ENCODE data around the gene PNLIPRP1. TPM values are rescaled to one million over a fixed set of nuclear protein-coding genes. Genes with fewer than 3 reads are reported as not detected.

PNLIPRP1 gene
- total RNA-seq (1 to 10 TPM in 1 of 2 donors, under 1 TPM in 1; 0.94 to 1.4 TPM), polyA plus RNA-seq (1 to 10 TPM in 1 of 2 donors, under 1 TPM in 1; 0.95 to 1.5 TPM)
- long read RNA-seq, donor 1, partial matches to known transcripts, result 0 of 1 reads
- long read RNA-seq, donor 1, other reads (novel, unspliced or antisense), result 0 of 1 reads
- long read RNA-seq, donor 2, result 0 reads

DNA sequence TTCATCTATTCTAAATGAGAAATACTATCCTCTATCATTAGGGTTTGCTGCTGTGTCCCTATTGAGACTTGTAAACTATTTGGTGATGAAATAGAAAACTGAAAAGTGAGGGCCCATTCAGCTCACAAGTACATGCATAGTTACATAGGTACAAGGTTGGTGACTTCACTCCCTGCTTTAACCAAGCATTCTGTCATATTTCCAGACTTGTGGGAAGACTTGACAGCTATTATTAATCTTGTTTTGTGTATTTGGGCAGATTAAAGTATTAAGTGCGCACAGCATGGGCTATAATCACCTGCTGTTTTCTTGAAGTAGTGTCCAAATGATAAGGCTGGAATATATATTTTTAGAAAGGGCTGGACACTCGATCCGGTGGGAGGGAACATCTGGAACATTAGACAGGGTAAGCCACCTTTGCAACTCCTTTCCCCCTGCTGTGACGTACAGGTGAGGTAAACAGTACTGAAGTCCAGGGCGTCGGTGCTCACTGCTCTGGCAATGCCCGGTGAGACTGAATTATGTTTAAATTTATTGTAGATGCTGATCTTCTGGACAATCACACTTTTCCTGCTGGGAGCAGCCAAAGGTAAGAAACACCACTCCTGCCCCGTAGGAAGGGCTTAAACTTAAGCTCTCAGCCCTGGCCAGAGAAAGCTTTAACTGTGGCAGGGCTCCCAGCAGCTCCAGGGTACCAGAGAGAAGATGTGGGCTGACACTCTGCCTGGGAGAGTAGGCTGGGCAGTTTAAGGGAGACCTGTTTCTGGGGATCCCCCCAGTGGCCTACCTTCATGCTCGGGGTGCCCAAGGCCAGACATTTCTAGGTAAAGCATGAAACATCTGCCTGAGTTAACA is at the start of gene PNLIPRP1:
Gene PNLIPRP1, plus strand, starts transcription at position 370 of the 855 bp plus-strand sequence. Its CDS starts 171 bp downstream, at position 541.
- no peak for ATAC-seq (ENCODE audit: low FRiP score)
- Histone ChIP-seq H3K27ac (ENCODE audit: low read depth in 1 of 2, low read length in 2 of 2) (no peak within 1 kb of the TSS), H3K36me3 (ENCODE audit: control insufficient read depth in 1 of 2, insufficient read depth in 2 of 2, low read length in 1 of 2) (no peaks in the 10 kb centered on the region), H3K9me3 (ENCODE audit: control insufficient read depth, low read length) (peaks cover 5% of the 10 kb centered on the region), H3K4me3 (ENCODE audit: low read length in 2 of 2) (no peak within 1 kb of the TSS), H3K4me1 (ENCODE audit: control insufficient read depth in 1 of 2, insufficient read depth in 2 of 2, low read length in 2 of 2) (no peaks in the 10 kb centered on the region), H3K27me3 (ENCODE audit: control insufficient read depth in 1 of 2, insufficient read depth in 2 of 2, low read length in 1 of 2) (peaks cover 0 to 3% of the 10 kb centered on the region in 2 donors)
- intact Hi-C loops (cut with DNase I), result no loop called here
- no peak for DNase-seq
- WGBS, 2 donors, result 39 to 44% methylated on average over 9 of the region's 9 CpGs

DNA sequence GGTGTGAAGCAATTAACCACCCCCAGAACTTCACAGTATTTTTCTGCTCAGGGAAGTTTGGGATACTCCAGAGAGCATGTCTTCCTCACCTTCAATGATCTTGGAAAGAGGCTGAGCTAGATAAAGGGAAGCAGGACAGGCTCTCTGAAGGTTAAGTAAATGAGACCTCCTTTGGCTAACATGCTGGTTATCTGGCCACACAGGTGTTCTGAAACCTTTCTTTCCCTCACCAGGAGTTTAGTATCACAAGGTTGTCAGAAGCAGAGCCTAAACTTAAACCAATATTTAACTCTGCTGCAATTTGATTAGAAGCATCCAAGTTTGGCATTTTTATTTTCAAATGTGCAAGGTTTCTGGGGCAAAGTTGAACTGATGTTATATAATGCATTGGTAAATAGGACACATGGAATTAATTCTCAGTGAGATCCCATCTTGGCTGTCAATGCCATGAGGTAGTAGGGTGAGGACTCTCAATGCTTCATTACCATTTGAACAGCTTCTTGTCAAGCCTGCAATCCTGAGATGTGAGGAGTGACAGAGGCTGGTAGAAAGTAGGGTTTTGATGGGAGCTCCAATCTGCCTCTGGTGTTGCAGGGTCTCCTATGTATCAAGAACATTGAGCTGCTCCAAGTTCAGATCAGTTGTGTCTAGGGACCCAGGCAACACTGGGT is 48.6 kb upstream of the PNLIPRP1 start:
- Histone ChIP-seq H3K27me3 (ENCODE audit: control insufficient read depth in 1 of 2, insufficient read depth in 2 of 2, low read length in 1 of 2) (peaks cover 0 to 2% of the 10 kb centered on the region in 2 donors), H3K9me3 (ENCODE audit: control insufficient read depth, low read length) (peaks cover 2% of the 10 kb centered on the region), H3K4me1 (ENCODE audit: control insufficient read depth in 1 of 2, insufficient read depth in 2 of 2, low read length in 2 of 2) (no peaks in the 10 kb centered on the region), H3K4me3 (ENCODE audit: low read length in 2 of 2) (no peak overlapping the region), H3K27ac (ENCODE audit: low read depth in 1 of 2, low read length in 2 of 2) (no peak overlapping the region), H3K36me3 (ENCODE audit: control insufficient read depth in 1 of 2, insufficient read depth in 2 of 2, low read length in 1 of 2) (no peaks in the 10 kb centered on the region)
- no peak for ATAC-seq (ENCODE audit: low FRiP score)
- intact Hi-C loops (cut with DNase I), result no loop called here
- no peak for DNase-seq

DNA sequence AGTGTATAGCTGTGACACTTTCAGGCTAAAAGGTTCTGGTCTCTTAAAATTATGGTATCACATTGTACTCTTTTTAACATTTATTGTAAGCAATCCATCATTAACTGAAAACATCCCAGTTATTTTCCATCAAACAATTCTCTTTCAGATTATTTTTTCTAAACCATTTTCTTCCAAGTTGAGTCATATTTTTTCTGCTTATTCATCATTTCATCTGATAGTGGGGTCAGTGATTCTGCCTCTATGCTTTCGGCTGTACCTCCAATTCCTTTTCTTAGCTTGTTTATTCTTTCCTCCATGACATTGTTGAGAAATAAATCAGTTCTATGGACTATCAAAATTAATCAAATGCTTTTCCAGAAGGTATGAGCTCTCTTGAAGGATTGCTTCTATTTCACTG is 45.6 kb upstream of the PNLIPRP1 start:
- no peak for ATAC-seq (ENCODE audit: low FRiP score)
- 15 to 32% methylated on average over 1 of the region's 1 CpG for WGBS, 2 donors
- H3K36me3 ChIP-seq (ENCODE audit: control insufficient read depth in 1 of 2, insufficient read depth in 2 of 2, low read length in 1 of 2), result no peaks in the 10 kb centered on the region

DNA sequence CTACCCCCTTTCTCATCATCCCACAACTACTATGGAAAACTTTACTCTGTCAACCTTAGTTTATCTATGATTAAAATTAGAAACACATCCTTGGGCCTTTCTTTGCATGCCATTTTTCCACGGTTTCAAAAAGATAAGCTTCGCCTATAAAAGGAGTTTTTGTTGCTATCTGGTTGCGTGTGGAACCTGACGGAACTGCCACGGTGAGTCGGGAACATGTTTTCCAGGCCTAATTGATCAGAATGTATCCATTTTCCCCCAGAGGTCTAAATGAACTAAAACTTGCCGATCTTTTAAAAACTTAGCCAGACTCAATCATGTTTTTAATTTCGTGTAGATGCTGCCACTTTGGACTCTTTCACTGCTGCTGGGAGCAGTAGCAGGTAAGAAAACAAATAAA is 45.0 kb upstream of the PNLIPRP1 start, which contains the start of gene PNLIP:
Gene PNLIP, plus strand, starts transcription at position 176 of the 400 bp plus-strand sequence. Its CDS starts 162 bp downstream, at position 338.
- no peaks in the 10 kb centered on the region for H3K36me3 ChIP-seq (ENCODE audit: control insufficient read depth in 1 of 2, insufficient read depth in 2 of 2, low read length in 1 of 2)
- no peak within 1 kb of the TSS for H3K4me3 ChIP-seq (ENCODE audit: low read length in 2 of 2)
- no peak for ATAC-seq (ENCODE audit: low FRiP score)
- peaks cover 0 to 2% of the 10 kb centered on the region in 2 donors for H3K27me3 ChIP-seq (ENCODE audit: control insufficient read depth in 1 of 2, insufficient read depth in 2 of 2, low read length in 1 of 2)
- DNase-seq, result no peak
- H3K9me3 ChIP-seq (ENCODE audit: control insufficient read depth, low read length), result no peaks in the 10 kb centered on the region
- intact Hi-C loops (cut with DNase I), result no loop called here
- 27 to 31% methylated on average over 8 of the region's 8 CpGs for WGBS, 2 donors
- no peaks in the 10 kb centered on the region for H3K4me1 ChIP-seq (ENCODE audit: control insufficient read depth in 1 of 2, insufficient read depth in 2 of 2, low read length in 2 of 2)
- H3K27ac ChIP-seq (ENCODE audit: low read depth in 1 of 2, low read length in 2 of 2), result no peak within 1 kb of the TSS

More for the DNA sequence above, 45.6 kb upstream of the PNLIPRP1 start:
- Histone ChIP-seq H3K9me3 (ENCODE audit: control insufficient read depth, low read length) (no peaks in the 10 kb centered on the region), H3K27ac (ENCODE audit: low read depth in 1 of 2, low read length in 2 of 2) (no peak overlapping the region), H3K4me3 (ENCODE audit: low read length in 2 of 2) (no peak overlapping the region), H3K4me1 (ENCODE audit: control insufficient read depth in 1 of 2, insufficient read depth in 2 of 2, low read length in 2 of 2) (no peaks in the 10 kb centered on the region), H3K27me3 (ENCODE audit: control insufficient read depth in 1 of 2, insufficient read depth in 2 of 2, low read length in 1 of 2) (peaks cover 0 to 2% of the 10 kb centered on the region in 2 donors)
- DNase-seq, result no peak
- intact Hi-C loops (cut with DNase I), result no loop called here

DNA sequence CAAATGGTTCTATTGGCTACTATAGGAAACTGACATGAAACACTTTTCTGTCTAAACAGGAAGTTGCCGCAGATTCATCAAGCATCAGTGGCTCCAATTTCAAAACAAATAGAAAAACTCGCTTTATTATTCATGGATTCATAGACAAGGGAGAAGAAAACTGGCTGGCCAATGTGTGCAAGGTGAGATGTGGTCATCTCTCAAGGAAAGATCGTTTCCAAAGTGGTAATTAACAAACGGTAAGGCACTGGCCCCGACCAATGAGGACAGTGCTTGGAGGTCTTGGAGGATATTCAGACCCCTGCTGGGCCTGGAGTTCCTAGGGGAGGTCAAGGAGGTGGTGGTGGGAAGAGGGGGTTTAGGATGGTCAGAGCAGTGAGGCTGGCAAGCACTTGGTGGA is 42.5 kb upstream of the PNLIPRP1 start:
- Histone ChIP-seq H3K9me3 (ENCODE audit: control insufficient read depth, low read length) (no peaks in the 10 kb centered on the region), H3K36me3 (ENCODE audit: control insufficient read depth in 1 of 2, insufficient read depth in 2 of 2, low read length in 1 of 2) (no peaks in the 10 kb centered on the region), H3K27ac (ENCODE audit: low read depth in 1 of 2, low read length in 2 of 2) (no peak overlapping the region), H3K4me3 (ENCODE audit: low read length in 2 of 2) (no peak overlapping the region), H3K27me3 (ENCODE audit: control insufficient read depth in 1 of 2, insufficient read depth in 2 of 2, low read length in 1 of 2) (peaks cover 0 to 2% of the 10 kb centered on the region in 2 donors), H3K4me1 (ENCODE audit: control insufficient read depth in 1 of 2, insufficient read depth in 2 of 2, low read length in 2 of 2) (no peaks in the 10 kb centered on the region)
- intact Hi-C loops (cut with DNase I), result no loop called here
- DNase-seq (no peak), ATAC-seq (ENCODE audit: low FRiP score) (no peak)
- 86 to 89% methylated on average over 5 of the region's 5 CpGs for WGBS, 2 donors

DNA sequence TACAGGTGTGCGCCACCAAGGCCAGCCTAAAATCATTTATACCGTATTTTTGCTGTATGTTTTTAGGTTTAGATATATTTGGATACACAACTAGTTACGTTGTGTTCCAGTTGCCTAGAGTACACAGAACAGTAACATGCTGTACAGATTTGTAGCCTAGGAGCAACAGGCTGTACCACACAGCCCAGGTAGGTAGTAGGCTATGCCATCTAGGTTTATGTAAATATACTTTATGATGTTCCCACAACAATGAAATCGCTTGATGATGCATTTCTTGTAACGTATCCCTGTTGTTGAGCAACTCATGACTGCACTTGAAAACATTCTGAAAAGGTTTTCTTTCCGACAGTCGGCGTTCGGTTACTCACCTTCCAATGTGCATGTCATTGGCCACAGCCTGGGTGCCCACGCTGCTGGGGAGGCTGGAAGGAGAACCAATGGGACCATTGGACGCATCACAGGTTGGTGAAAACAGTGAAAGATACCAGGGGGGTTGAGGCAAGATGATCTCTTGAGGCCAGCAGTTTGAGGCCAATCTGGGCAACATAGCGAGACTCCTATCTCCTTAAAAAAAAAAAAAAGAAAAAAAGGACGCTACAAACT is 37.3 kb upstream of the PNLIPRP1 start:
- no peak overlapping the region for H3K4me3 ChIP-seq (ENCODE audit: low read length in 2 of 2)
- WGBS, 2 donors, result 89 to 91% methylated on average over 13 of the region's 13 CpGs
- intact Hi-C loops (cut with DNase I), result no loop called here
- H3K27ac ChIP-seq (ENCODE audit: low read depth in 1 of 2, low read length in 2 of 2), result no peak overlapping the region
- DNase-seq, result no peak
- H3K9me3 ChIP-seq (ENCODE audit: control insufficient read depth, low read length), result no peaks in the 10 kb centered on the region
- H3K36me3 ChIP-seq (ENCODE audit: control insufficient read depth in 1 of 2, insufficient read depth in 2 of 2, low read length in 1 of 2), result no peaks in the 10 kb centered on the region
- H3K4me1 ChIP-seq (ENCODE audit: control insufficient read depth in 1 of 2, insufficient read depth in 2 of 2, low read length in 2 of 2), result no peaks in the 10 kb centered on the region
- ATAC-seq (ENCODE audit: low FRiP score), result no peak
- no peaks in the 10 kb centered on the region for H3K27me3 ChIP-seq (ENCODE audit: control insufficient read depth in 1 of 2, insufficient read depth in 2 of 2, low read length in 1 of 2)

DNA sequence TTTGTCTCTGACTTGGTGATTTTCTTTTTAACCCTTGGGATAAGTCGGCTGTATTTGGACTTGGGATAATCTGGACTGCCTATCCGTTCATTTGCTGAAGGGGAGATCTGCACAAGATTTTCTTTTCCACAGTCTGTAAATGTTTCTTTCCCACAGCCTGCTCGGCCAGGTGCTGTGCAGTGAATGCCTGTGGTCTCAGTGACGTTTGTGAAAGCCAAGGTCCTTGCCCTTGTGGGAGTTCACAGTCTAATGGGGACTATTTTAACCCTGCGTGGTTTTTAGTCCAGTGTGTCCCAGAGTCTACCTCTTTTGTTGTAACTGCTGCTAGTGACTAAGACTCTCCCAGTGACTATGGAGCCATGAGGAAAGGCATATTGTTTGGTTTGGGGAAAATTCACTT is 36.1 kb upstream of the PNLIPRP1 start:
- 51 to 57% methylated on average over 5 of the region's 5 CpGs for WGBS, 2 donors
- Histone ChIP-seq H3K9me3 (ENCODE audit: control insufficient read depth, low read length) (no peaks in the 10 kb centered on the region), H3K4me3 (ENCODE audit: low read length in 2 of 2) (no peak overlapping the region), H3K27ac (ENCODE audit: low read depth in 1 of 2, low read length in 2 of 2) (no peak overlapping the region), H3K27me3 (ENCODE audit: control insufficient read depth in 1 of 2, insufficient read depth in 2 of 2, low read length in 1 of 2) (no peaks in the 10 kb centered on the region), H3K4me1 (ENCODE audit: control insufficient read depth in 1 of 2, insufficient read depth in 2 of 2, low read length in 2 of 2) (no peaks in the 10 kb centered on the region), H3K36me3 (ENCODE audit: control insufficient read depth in 1 of 2, insufficient read depth in 2 of 2, low read length in 1 of 2) (no peaks in the 10 kb centered on the region)
- intact Hi-C loops (cut with DNase I), result no loop called here
- DNase-seq, result no peak
- no peak for ATAC-seq (ENCODE audit: low FRiP score)

DNA sequence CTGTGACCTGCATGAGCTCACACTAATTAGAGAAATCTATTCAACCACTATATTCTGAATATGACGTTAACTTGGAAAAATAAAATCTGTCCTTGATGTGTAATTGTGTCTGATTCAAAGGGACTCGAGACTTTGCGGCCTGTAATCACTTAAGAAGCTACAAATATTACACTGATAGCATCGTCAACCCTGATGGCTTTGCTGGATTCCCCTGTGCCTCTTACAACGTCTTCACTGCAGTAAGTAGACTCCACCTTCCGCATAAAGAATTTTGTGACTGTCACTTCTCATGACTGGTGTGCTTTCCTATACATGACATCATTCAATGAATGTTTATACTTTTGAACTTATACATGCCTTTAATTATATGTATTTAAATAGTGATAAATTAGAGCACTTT is 34.9 kb upstream of the PNLIPRP1 start:
- H3K9me3 ChIP-seq (ENCODE audit: control insufficient read depth, low read length), result no peaks in the 10 kb centered on the region
- DNase-seq, result no peak
- no peaks in the 10 kb centered on the region for H3K4me1 ChIP-seq (ENCODE audit: control insufficient read depth in 1 of 2, insufficient read depth in 2 of 2, low read length in 2 of 2)
- ATAC-seq (ENCODE audit: low FRiP score), result no peak
- WGBS, 2 donors, result 62 to 68% methylated on average over 6 of the region's 6 CpGs
- intact Hi-C loops (cut with DNase I), result no loop called here
- no peak overlapping the region for H3K4me3 ChIP-seq (ENCODE audit: low read length in 2 of 2)
- no peak overlapping the region for H3K27ac ChIP-seq (ENCODE audit: low read depth in 1 of 2, low read length in 2 of 2)
- H3K27me3 ChIP-seq (ENCODE audit: control insufficient read depth in 1 of 2, insufficient read depth in 2 of 2, low read length in 1 of 2), result no peaks in the 10 kb centered on the region
- H3K36me3 ChIP-seq (ENCODE audit: control insufficient read depth in 1 of 2, insufficient read depth in 2 of 2, low read length in 1 of 2), result no peaks in the 10 kb centered on the region

Measured in aorta (tissue), 5 donors.